Natural killer cell (primary cell): ENCODE measurements around the gene PTPRN2. TPM values are rescaled to one million over a fixed set of nuclear protein-coding genes. Genes with fewer than 3 reads are reported as not detected.

Source experiments
- ATAC-seq, 3 donors: fragments of 150-1000 bp in 2 of 3; fragments of 200-7000 bp in 1 of 3; cut with Tn5 transposase; 1 replicate in 1 of 3; 2 replicates in 2 of 3; pipeline ENCODE4 v1.10.0; 2021; ENCODE audit warnings: mild to moderate bottlenecking in 2 of 3, moderate library complexity in 2 of 3
- DNase-seq, 2 donors: peaks; one replicate each; pipeline versions ENCODE4 v3.0.0 to v3.0.0-alpha.2; 2013 to 2021; ENCODE audit warnings: mixed read lengths in 1 of 2
- H3K27ac ChIP-seq: one replicate; pipeline ENCODE4 v1.5.1; 2013; ENCODE audit warnings: mild to moderate bottlenecking, low read length
- H3K27me3 ChIP-seq: one replicate; pipeline ENCODE4 v1.6.1; 2013; ENCODE audit warnings: low read length; ENCODE audit not compliant: control insufficient read depth, insufficient read depth
- H3K36me3 ChIP-seq: one replicate; pipeline ENCODE4 v1.6.1; 2013; ENCODE audit warnings: low read length; ENCODE audit not compliant: control insufficient read depth, insufficient read depth
- H3K4me1 ChIP-seq: one replicate; pipeline ENCODE4 v1.6.1; 2013; ENCODE audit warnings: low read length; ENCODE audit not compliant: control insufficient read depth, insufficient read depth
- H3K4me3 ChIP-seq: one replicate; pipeline ENCODE4 v1.5.1; 2013; ENCODE audit warnings: low read length
- H3K9me3 ChIP-seq: one replicate; pipeline ENCODE4 v1.6.1; 2013; ENCODE audit warnings: low read length; ENCODE audit not compliant: control insufficient read depth, insufficient read depth
- H3K27ac Mint-ChIP-seq, 2 donors: one replicate each; pipeline ENCODE4 v1.8.0; 2022; ENCODE audit warnings: mild to moderate bottlenecking in 2 of 2, mixed read lengths in 2 of 2, moderate library complexity in 1 of 2
- H3K27me3 Mint-ChIP-seq, 2 donors: one replicate each; pipeline ENCODE4 v1.8.0; 2022; ENCODE audit warnings: low read depth in 2 of 2, mixed read lengths in 2 of 2
- H3K36me3 Mint-ChIP-seq: one replicate; pipeline ENCODE4 v1.8.0; 2022; ENCODE audit warnings: mixed read lengths
- H3K4me1 Mint-ChIP-seq, 2 donors: one replicate each; pipeline ENCODE4 v1.8.0; 2022; ENCODE audit warnings: mixed read lengths in 2 of 2
- H3K4me3 Mint-ChIP-seq: one replicate; pipeline ENCODE4 v1.8.0; 2022; ENCODE audit warnings: mild to moderate bottlenecking, moderate library complexity, mixed read lengths
- H3K9me3 Mint-ChIP-seq, 2 donors: one replicate each; pipeline ENCODE4 v1.8.0; 2022; ENCODE audit warnings: mixed read lengths in 2 of 2
- WGBS: methylation state at CpG from one replicate; pipeline ENCODE4 v1.1.7; 2013; ENCODE audit warnings: missing lambda C conversion rate; ENCODE audit not compliant: insufficient coverage; 5-methylcytosine and 5-hydroxymethylcytosine counted together
- intact Hi-C: fragments of 100-400 bp; cut with micrococcal nuclease; formaldehyde crosslinking; loops from one replicate; pipeline ENCODE4 v1.14.2; 2022
- total RNA-seq, 4 donors: library from RNA; stranded (reverse); fragments of 120-200 nt in 1 of 4; gene quantifications; one replicate each; pipeline versions ENCODE4 v1.2.3 to v1.2.4, GENCODE V29; 2013 to 2022
- TF ChIP-seq, protein P1 (sequence below): fragments of 200-600 bp; IDR thresholded peaks from one replicate; pipeline ENCODE4 v1.8.0; 2022; ENCODE audit warnings: antibody characterized with exemption

Gene PTPRN2
- total RNA-seq, 3 donors from 2014 or later (not counting 1 experiment from before 2014, with no cell fraction given), result 1.3 to 2.5 (median 1.9) TPM

DNA sequence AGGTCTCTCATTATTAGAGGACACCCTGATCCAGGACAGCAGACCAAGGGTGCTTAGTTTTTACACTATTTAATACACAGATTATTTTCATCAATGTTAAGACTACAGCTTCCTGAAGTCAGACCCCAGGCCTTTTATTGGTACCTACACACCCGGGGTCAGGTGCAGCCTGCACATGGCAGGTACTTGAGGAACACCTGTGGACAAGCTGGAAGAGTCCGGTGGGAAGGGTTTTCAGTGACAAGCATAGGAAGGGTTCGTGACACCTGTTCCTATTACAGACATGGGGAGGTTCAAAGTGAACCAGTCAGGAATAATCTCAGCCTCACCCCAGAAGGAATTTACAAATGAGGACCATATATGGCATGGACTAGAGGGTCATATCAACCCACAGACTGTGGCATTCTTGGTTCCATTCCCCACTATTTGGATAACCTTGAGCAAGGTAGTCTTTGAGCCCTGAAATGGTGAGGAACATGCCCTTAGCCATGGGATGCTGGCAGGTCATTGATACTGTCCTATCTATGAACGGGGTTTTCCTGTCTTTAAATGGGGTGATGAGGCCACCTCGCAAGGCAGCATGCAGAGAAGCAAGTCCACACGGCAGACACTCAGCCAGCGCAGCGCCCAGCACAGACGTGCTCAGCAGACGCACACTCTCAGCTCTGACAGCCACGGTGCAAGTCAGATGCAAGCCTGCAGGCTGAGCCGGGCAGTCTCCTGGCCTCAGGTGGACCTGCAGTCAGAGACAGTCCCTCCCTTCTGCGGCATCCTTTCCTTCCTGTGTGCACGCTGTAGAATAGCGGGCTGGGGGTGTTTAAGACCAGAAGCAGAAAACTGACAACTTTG, 624.9 kb downstream of the PTPRN2 start:
- no peak for DNase-seq
- no peak for ATAC-seq
- H3K27me3 Mint-ChIP-seq, result peaks cover 0 to 2% of the 10 kb centered on the region in 2 donors
- no peak overlapping the region for H3K4me3 Mint-ChIP-seq
- H3K36me3 Mint-ChIP-seq, result no peaks in the 10 kb centered on the region
- Histone ChIP-seq H3K27ac (no peak overlapping the region), H3K36me3 (no peaks in the 10 kb centered on the region), H3K4me3 (no peak overlapping the region), H3K4me1 (no peaks in the 10 kb centered on the region), H3K9me3 (no peaks in the 10 kb centered on the region), H3K27me3 (no peaks in the 10 kb centered on the region)
- 84% methylated on average over 15 of the region's 15 CpGs for WGBS
- no peak overlapping the region for H3K27ac Mint-ChIP-seq
- H3K9me3 Mint-ChIP-seq, result no peaks in the 10 kb centered on the region
- intact Hi-C loops, result no loop called here
- H3K4me1 Mint-ChIP-seq, result no peaks in the 10 kb centered on the region
- TF ChIP-seq, protein P1, sequence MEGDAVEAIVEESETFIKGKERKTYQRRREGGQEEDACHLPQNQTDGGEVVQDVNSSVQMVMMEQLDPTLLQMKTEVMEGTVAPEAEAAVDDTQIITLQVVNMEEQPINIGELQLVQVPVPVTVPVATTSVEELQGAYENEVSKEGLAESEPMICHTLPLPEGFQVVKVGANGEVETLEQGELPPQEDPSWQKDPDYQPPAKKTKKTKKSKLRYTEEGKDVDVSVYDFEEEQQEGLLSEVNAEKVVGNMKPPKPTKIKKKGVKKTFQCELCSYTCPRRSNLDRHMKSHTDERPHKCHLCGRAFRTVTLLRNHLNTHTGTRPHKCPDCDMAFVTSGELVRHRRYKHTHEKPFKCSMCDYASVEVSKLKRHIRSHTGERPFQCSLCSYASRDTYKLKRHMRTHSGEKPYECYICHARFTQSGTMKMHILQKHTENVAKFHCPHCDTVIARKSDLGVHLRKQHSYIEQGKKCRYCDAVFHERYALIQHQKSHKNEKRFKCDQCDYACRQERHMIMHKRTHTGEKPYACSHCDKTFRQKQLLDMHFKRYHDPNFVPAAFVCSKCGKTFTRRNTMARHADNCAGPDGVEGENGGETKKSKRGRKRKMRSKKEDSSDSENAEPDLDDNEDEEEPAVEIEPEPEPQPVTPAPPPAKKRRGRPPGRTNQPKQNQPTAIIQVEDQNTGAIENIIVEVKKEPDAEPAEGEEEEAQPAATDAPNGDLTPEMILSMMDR, result no peak

DNA sequence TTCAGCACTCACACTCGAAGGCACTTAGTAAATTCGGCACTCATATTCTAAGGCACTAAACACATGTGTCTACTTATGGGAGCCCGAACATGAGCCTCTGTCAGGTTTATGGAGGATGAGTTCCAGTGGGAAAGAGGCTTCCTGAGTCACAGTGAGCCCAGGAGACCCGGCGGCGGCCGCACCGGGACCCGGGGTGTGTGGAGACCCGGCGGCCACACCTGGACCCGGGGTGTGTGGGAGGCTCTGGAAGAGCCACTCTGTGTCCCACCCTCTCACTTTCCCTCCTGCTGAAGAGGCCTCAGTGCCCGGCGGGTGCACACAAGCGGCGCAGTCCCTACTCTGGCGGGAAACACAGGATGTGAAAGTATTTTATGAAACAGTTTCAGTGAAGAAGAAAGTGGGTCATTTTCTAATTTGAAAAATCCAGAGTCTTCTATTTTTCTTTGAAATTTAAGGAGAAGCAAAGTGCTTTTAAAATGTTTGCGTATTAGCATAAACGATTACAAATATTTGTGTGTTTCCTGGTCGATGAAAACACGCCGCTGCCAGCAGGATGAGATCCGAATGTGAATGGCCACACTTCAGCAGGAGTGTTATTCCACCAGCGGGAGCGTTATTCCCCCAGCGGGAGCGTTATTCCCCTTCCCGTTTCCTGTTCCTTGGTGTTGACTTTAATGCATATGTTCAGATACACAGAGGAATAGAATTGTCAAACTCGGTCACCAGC, 625.7 kb downstream of the PTPRN2 start:
- H3K27ac Mint-ChIP-seq, result no peak overlapping the region
- WGBS, result 42% methylated on average over 29 of the region's 29 CpGs
- intact Hi-C loops, result no loop called here
- H3K4me1 Mint-ChIP-seq, result no peaks in the 10 kb centered on the region
- peaks cover 0 to 2% of the 10 kb centered on the region in 2 donors for H3K27me3 Mint-ChIP-seq
- Histone ChIP-seq H3K9me3 (no peaks in the 10 kb centered on the region), H3K27me3 (no peaks in the 10 kb centered on the region), H3K36me3 (no peaks in the 10 kb centered on the region), H3K27ac (no peak overlapping the region), H3K4me3 (no peak overlapping the region), H3K4me1 (no peaks in the 10 kb centered on the region)
- TF ChIP-seq, protein P1, result no peak
- no peak for ATAC-seq
- no peak for DNase-seq
- H3K9me3 Mint-ChIP-seq, result no peaks in the 10 kb centered on the region
- H3K4me3 Mint-ChIP-seq, result no peak overlapping the region
- H3K36me3 Mint-ChIP-seq, result no peaks in the 10 kb centered on the region

DNA sequence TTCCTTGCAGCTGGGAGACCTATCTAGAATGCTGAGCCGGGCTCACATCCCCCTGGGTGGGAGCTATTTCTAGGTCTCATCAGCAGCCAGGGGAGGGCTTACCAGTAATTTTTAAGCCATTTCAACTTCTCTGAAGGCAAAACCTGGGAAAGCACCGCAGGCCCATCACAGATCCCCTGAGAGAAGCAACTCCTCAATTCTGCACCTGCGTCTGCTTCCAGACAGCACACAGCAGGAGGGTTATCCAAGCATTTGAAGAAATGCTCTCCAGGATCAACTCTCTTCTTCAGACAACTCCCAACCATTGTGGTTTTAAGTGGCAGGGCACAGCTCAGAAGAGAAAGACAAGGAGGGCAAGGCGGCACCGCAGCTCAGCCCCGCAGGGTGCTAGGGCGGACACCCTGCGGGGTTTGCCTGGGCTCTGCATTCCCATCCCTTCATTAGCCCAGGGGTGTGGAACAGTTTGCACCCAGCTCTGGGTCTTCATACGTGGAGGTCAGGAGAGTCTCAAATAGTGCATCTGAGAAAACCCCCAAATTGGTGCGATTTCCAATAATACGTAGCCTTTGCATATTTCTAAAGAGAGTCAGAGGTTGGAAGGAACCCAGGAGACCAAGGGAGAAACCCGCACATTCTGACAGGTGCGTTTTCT, 632.1 kb downstream of the PTPRN2 start:
- H3K4me1 ChIP-seq, result no peaks in the 10 kb centered on the region
- ATAC-seq (no peak), DNase-seq (no peak)
- Mint-ChIP-seq H3K4me1 (no peaks in the 10 kb centered on the region), H3K9me3 (no peaks in the 10 kb centered on the region), H3K27me3 (peaks cover 0 to 6% of the 10 kb centered on the region in 2 donors), H3K4me3 (no peak overlapping the region), H3K36me3 (no peaks in the 10 kb centered on the region), H3K27ac (no peak overlapping the region)
- TF ChIP-seq, protein P1, result no peak
- H3K27me3 ChIP-seq, result no peaks in the 10 kb centered on the region
- H3K27ac ChIP-seq, result no peak overlapping the region
- no peaks in the 10 kb centered on the region for H3K9me3 ChIP-seq
- no peak overlapping the region for H3K4me3 ChIP-seq
- H3K36me3 ChIP-seq, result no peaks in the 10 kb centered on the region
- intact Hi-C loops, result no loop called here
- 80% methylated on average over 13 of the region's 13 CpGs for WGBS
